ENCODE results near the gene PTPN11. TPM values are rescaled to one million over a fixed set of nuclear protein-coding genes. Genes with fewer than 3 reads are reported as not detected.

The PTPN11 gene
- polyA plus RNA-seq, 1 donor from 2014 or later, result 92.5 TPM

DNA sequence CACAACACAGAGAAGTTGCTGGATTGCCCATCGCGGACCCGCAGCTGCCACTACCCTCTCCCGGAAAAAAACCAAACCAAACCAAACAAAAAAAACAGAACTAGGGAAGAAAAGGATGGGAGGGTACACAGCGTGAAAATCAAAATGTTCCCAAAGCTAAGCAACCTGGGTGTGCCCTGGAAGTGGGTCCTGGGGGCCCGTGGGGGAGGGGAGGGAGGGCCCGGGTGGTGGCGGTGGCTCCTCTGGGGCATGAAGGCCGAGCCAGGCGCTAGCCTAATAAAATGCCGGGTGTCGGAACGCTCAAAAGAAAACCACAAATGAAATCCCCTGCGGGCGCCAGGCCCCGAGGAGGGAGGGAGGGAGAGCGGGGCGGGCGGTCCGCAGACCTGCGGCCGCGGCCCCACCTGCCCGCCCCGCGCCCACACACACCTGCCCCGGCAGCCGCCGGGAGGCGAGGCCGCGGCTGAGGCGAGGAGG lies 37.3 kb upstream of the PTPN11 start:
- H3K36me3 ChIP-seq (ENCODE audit: insufficient read depth, low read length), result no peaks in the 10 kb centered on the region
- peaks cover 3% of the 10 kb centered on the region for H3F3A ChIP-seq (ENCODE audit: insufficient read depth, low read length, poor library complexity, severe bottlenecking)
- H3K9ac ChIP-seq (ENCODE audit: low read length), result peak overlapping the region; percentile 90
- H2AFZ ChIP-seq (ENCODE audit: low read depth, low read length), result peak overlapping the region; percentile 60
- H4K20me1 ChIP-seq (ENCODE audit: insufficient read depth), result no peaks in the 10 kb centered on the region
- H3K9me2 ChIP-seq (ENCODE audit: insufficient read depth, low read length), result no peaks in the 10 kb centered on the region
- peak overlapping the region; percentile 90 for H3K27ac ChIP-seq (ENCODE audit: low read length)
- peak overlapping the region; percentile 34 for H3K4me2 ChIP-seq (ENCODE audit: low read length)
- no peaks in the 10 kb centered on the region for H3K27me3 ChIP-seq (ENCODE audit: insufficient read depth, low read depth, low read length)
- H3K79me2 ChIP-seq (replicated peaks; ENCODE audit: insufficient read depth, low read length), result peaks cover 52% of the 10 kb centered on the region
- H3K4me3 ChIP-seq (ENCODE audit: low read length), result peak overlapping the region; percentile 85
- TF ChIP-seq EZH2 (IDR thresholded peaks at IDR 0.05; ENCODE audit: borderline replicate concordance, insufficient read depth, low read length, poor library complexity, severe bottlenecking), result no peak
- TF ChIP-seq SMC3 (conservative IDR thresholded peaks at IDR 0.05; ENCODE audit: poor library complexity), result no peak
- no peak for TF ChIP-seq TAF1 (IDR thresholded peaks at IDR 0.05; ENCODE audit: low read depth)
- H3K9me3 ChIP-seq (ENCODE audit: low read length), result no peaks in the 10 kb centered on the region

DNA sequence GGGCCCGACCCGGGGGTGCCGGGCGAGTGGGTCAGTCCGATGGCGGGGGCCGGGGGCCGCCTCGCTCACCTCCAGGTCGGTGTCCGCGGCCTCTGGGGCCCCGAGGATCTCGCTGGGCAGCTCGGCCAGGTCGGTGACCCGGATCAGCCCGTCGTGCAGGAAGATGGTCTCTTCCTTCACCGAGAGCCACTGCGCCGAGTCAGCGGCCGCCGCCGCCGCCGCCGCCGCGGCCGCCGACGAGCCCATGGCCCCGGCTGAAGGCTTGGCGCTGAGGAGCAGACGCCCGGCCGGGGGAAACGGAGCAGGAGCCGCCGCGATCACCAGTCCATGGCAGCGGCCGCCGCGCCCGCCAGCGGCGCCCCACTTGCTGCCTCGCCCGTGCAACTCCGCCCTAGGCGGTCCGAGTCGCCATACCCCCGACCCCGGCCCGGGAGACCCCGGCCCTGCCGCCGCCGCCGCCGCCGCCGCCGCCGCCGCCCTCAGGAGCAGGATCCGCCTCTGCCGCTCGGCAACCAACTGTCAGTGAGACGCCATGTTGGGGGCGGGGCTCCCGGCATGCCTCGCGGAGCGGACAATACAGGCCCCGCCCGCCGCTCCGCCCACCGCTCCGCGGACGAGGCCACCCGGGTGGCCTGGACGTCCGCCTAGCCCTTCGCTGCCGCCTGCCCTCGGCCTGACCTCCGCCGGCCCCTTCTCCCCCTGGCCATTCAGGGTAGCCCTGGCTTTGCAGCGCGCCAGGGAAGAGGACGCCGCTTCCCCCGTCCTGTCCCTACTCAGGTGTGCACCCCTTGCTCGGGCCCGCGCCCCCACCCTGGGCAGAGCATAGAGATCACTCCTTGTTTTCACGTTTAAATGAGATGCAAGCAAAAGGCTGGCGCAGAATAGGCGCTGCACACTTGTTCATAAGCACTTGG lies 36.6 kb upstream of the PTPN11 start, which contains the start of gene HECTD4:
Gene HECTD4 (minus strand): TSS at position 549 of the 914 bp plus-strand sequence. CDS start 303 bp downstream, at position 246.
- H3K27me3 ChIP-seq (ENCODE audit: insufficient read depth, low read depth, low read length), result no peaks in the 10 kb centered on the region
- H3K4me3 ChIP-seq (ENCODE audit: low read length), result peak within 1 kb of the TSS; percentile 85
- H3K27ac ChIP-seq (ENCODE audit: low read length), result peak within 1 kb of the TSS; percentile 90
- H3K9me3 ChIP-seq (ENCODE audit: low read length), result no peaks in the 10 kb centered on the region
- H3K9ac ChIP-seq (ENCODE audit: low read length), result peak within 1 kb of the TSS; percentile 90
- no peaks in the 10 kb centered on the region for H3K9me2 ChIP-seq (ENCODE audit: insufficient read depth, low read length)
- no peaks in the 10 kb centered on the region for H3K36me3 ChIP-seq (ENCODE audit: insufficient read depth, low read length)
- H4K20me1 ChIP-seq (ENCODE audit: insufficient read depth), result no peaks in the 10 kb centered on the region
- peak within 1 kb of the TSS; percentile 100 for H2AFZ ChIP-seq (ENCODE audit: low read depth, low read length)
- H3F3A ChIP-seq (ENCODE audit: insufficient read depth, low read length, poor library complexity, severe bottlenecking), result peaks cover 3% of the 10 kb centered on the region
- H3K79me2 ChIP-seq (replicated peaks; ENCODE audit: insufficient read depth, low read length), result peaks cover 45% of the 10 kb centered on the region
- peak within 1 kb of the TSS; percentile 39 for H3K4me2 ChIP-seq (ENCODE audit: low read length)
- TF ChIP-seq CTCF (IDR thresholded peaks at IDR 0.05; ENCODE audit: poor library complexity, severe bottlenecking) (no peak), TAF1 (IDR thresholded peaks at IDR 0.05; ENCODE audit: low read depth) (peak; percentile 92), SMC3 (conservative IDR thresholded peaks at IDR 0.05; ENCODE audit: poor library complexity) (peak; percentile 29), EZH2 (IDR thresholded peaks at IDR 0.05; ENCODE audit: borderline replicate concordance, insufficient read depth, low read length, poor library complexity, severe bottlenecking) (no peak), POLR2AphosphoS5 (IDR thresholded peaks at IDR 0.05) (peak; percentile 91), EP300 (conservative IDR thresholded peaks at IDR 0.05; ENCODE audit: poor library complexity, severe bottlenecking) (peak; percentile 55), RAD21 (conservative IDR thresholded peaks at IDR 0.05) (peak; percentile 23), MXI1 (conservative IDR thresholded peaks at IDR 0.05; ENCODE audit: poor library complexity, severe bottlenecking) (peak; percentile 65)
- TF ChIP-seq, protein P1, sequence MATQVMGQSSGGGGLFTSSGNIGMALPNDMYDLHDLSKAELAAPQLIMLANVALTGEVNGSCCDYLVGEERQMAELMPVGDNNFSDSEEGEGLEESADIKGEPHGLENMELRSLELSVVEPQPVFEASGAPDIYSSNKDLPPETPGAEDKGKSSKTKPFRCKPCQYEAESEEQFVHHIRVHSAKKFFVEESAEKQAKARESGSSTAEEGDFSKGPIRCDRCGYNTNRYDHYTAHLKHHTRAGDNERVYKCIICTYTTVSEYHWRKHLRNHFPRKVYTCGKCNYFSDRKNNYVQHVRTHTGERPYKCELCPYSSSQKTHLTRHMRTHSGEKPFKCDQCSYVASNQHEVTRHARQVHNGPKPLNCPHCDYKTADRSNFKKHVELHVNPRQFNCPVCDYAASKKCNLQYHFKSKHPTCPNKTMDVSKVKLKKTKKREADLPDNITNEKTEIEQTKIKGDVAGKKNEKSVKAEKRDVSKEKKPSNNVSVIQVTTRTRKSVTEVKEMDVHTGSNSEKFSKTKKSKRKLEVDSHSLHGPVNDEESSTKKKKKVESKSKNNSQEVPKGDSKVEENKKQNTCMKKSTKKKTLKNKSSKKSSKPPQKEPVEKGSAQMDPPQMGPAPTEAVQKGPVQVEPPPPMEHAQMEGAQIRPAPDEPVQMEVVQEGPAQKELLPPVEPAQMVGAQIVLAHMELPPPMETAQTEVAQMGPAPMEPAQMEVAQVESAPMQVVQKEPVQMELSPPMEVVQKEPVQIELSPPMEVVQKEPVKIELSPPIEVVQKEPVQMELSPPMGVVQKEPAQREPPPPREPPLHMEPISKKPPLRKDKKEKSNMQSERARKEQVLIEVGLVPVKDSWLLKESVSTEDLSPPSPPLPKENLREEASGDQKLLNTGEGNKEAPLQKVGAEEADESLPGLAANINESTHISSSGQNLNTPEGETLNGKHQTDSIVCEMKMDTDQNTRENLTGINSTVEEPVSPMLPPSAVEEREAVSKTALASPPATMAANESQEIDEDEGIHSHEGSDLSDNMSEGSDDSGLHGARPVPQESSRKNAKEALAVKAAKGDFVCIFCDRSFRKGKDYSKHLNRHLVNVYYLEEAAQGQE (IDR thresholded peaks at IDR 0.05; ENCODE audit: borderline replicate concordance), result peak; percentile 65
